Loucy (cell line): Measurements from ENCODE around the gene LAYN.

Experiments used
- H2AFZ ChIP-seq: fragments of 200-600 bp; sonication (generic); 2 replicates; pipeline ENCODE4 v1.6.0; 2016; ENCODE audit warnings: antibody characterized with exemption, mild to moderate bottlenecking, low read length, moderate library complexity
- H3F3A ChIP-seq: fragments of 200-600 bp; 2 replicates; pipeline ENCODE4 v1.6.0; 2016; ENCODE audit warnings: antibody characterized with exemption, low read depth, mild to moderate bottlenecking
- H3K27me3 ChIP-seq: fragments of 200-600 bp; sonication (generic); 2 replicates; pipeline ENCODE4 v1.6.1; 2014; ENCODE audit warnings: low read length, mild to moderate bottlenecking; ENCODE audit not compliant: insufficient read depth, poor library complexity, severe bottlenecking
- H3K36me3 ChIP-seq: fragments of 200-600 bp; sonication (generic); 2 replicates; pipeline ENCODE4 v1.6.1; 2016; ENCODE audit warnings: low read length; ENCODE audit not compliant: insufficient read depth
- H3K4me1 ChIP-seq: fragments of 200-600 bp; sonication (generic); 2 replicates; pipeline ENCODE4 v1.5.1; 2014; ENCODE audit warnings: low read length, mild to moderate bottlenecking; ENCODE audit not compliant: insufficient read depth, poor library complexity, severe bottlenecking
- H3K4me2 ChIP-seq: fragments of 200-600 bp; sonication (generic); 2 replicates; pipeline ENCODE4 v1.6.0; 2014; ENCODE audit warnings: antibody characterized with exemption, low read length, low read depth, mild to moderate bottlenecking; ENCODE audit not compliant: poor library complexity, severe bottlenecking
- H3K4me3 ChIP-seq: fragments of 200-600 bp; sonication (generic); 2 replicates; pipeline ENCODE4 v1.5.1; 2014; ENCODE audit warnings: low read length, mild to moderate bottlenecking, mixed read lengths; ENCODE audit not compliant: poor library complexity, severe bottlenecking
- H3K79me2 ChIP-seq: fragments of 200-600 bp; sonication (generic); 2 replicates; pipeline ENCODE4 v1.6.1; 2014; ENCODE audit warnings: low read length; ENCODE audit not compliant: insufficient read depth
- H3K9ac ChIP-seq: fragments of 200-600 bp; sonication (generic); 2 replicates; pipeline ENCODE4 v1.6.0; 2014; ENCODE audit warnings: mild to moderate bottlenecking, low read depth, low read length, moderate library complexity; ENCODE audit not compliant: poor library complexity, severe bottlenecking
- H3K9me2 ChIP-seq: fragments of 200-600 bp; sonication (generic); replicated peaks from 2 replicates; pipeline ENCODE4 v1.6.1; 2016; ENCODE audit warnings: low read depth, low read length, mixed read lengths
- H3K9me3 ChIP-seq: fragments of 200-600 bp; sonication (generic); 2 replicates; pipeline ENCODE4 v1.6.1; 2014; ENCODE audit warnings: mild to moderate bottlenecking, antibody characterized with exemption, low read length, low read depth; ENCODE audit not compliant: insufficient read depth
- H4K20me1 ChIP-seq: fragments of 200-600 bp; sonication (generic); 2 replicates; pipeline ENCODE4 v1.6.0; 2014; ENCODE audit warnings: antibody characterized with exemption, low read length, mild to moderate bottlenecking; ENCODE audit not compliant: insufficient read depth, poor library complexity, severe bottlenecking
- EZH2phosphoT487 ChIP-seq: fragments of 200-600 bp; IDR thresholded peaks from 2 replicates; pipeline ENCODE4 v1.6.1; 2018; ENCODE audit warnings: antibody characterized with exemption, mild to moderate bottlenecking, moderate library complexity, borderline replicate concordance
- TF ChIP-seq, protein P1 (sequence below): fragments of 200-600 bp; sonication (generic); conservative IDR thresholded peaks from 2 replicates; pipeline ENCODE4 v1.5.1; 2014; ENCODE audit warnings: mild to moderate bottlenecking, antibody characterized with exemption, low read length

LAYN gene

GRCh38 chr11:111531687-111532364 is 8.7 kb upstream of the LAYN start:
- Histone ChIP-seq H3K9ac (no peak overlapping the region), H2AFZ (peak overlapping the region; percentile 78), H3F3A (no peaks in the 10 kb centered on the region), H3K4me3 (no peak overlapping the region), H3K4me2 (peak overlapping the region; percentile 41), H3K9me2 (no peaks in the 10 kb centered on the region), H4K20me1 (no peaks in the 10 kb centered on the region), H3K9me3 (no peaks in the 10 kb centered on the region), H3K36me3 (no peaks in the 10 kb centered on the region), H3K27me3 (no peaks in the 10 kb centered on the region), H3K4me1 (peaks cover 21% of the 10 kb centered on the region), H3K79me2 (no peaks in the 10 kb centered on the region)
- TF ChIP-seq, protein P1, sequence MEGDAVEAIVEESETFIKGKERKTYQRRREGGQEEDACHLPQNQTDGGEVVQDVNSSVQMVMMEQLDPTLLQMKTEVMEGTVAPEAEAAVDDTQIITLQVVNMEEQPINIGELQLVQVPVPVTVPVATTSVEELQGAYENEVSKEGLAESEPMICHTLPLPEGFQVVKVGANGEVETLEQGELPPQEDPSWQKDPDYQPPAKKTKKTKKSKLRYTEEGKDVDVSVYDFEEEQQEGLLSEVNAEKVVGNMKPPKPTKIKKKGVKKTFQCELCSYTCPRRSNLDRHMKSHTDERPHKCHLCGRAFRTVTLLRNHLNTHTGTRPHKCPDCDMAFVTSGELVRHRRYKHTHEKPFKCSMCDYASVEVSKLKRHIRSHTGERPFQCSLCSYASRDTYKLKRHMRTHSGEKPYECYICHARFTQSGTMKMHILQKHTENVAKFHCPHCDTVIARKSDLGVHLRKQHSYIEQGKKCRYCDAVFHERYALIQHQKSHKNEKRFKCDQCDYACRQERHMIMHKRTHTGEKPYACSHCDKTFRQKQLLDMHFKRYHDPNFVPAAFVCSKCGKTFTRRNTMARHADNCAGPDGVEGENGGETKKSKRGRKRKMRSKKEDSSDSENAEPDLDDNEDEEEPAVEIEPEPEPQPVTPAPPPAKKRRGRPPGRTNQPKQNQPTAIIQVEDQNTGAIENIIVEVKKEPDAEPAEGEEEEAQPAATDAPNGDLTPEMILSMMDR: no peak
- TF ChIP-seq EZH2phosphoT487: no peak

GRCh38 chr11:111532365-111532709 is 8.2 kb upstream of the LAYN start:
- no peaks in the 10 kb centered on the region for H3K9me2 ChIP-seq
- no peaks in the 10 kb centered on the region for H3K9me3 ChIP-seq
- peaks cover 21% of the 10 kb centered on the region for H3K4me1 ChIP-seq
- no peaks in the 10 kb centered on the region for H3K79me2 ChIP-seq
- H3K4me3 ChIP-seq: no peak overlapping the region
- H3K4me2 ChIP-seq: peak overlapping the region; percentile 41
- no peaks in the 10 kb centered on the region for H3K36me3 ChIP-seq
- TF ChIP-seq, protein P1: no peak
- TF ChIP-seq EZH2phosphoT487: no peak
- H3K9ac ChIP-seq: no peak overlapping the region
- H4K20me1 ChIP-seq: no peaks in the 10 kb centered on the region
- H2AFZ ChIP-seq: peak overlapping the region; percentile 78
- H3F3A ChIP-seq: no peaks in the 10 kb centered on the region
- no peaks in the 10 kb centered on the region for H3K27me3 ChIP-seq

DNA sequence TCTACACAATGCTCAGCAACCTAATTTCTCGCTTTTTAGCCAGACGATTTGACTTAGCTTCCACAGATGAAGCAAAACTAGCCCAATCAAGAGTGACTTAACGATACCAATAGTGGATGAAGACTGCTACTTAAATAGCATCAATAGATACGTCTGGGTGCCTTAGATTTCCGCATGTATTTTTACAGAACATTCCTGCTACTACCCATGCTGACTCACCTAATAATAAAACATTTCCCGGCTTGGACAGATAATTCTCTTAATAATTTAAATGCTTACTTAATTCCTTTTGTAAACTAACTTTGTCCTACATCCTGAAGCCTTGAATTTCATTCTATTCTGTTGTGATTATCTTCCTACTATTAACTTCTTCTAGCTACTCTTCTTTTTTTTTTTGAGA is 5.2 kb upstream of the LAYN start:
- H3F3A ChIP-seq: no peaks in the 10 kb centered on the region

More for the DNA sequence above, 5.2 kb upstream of the LAYN start:
- Histone ChIP-seq H3K4me3 (no peak overlapping the region), H3K79me2 (no peaks in the 10 kb centered on the region), H3K9me2 (no peaks in the 10 kb centered on the region), H3K4me1 (peaks cover 19% of the 10 kb centered on the region), H3K4me2 (no peak overlapping the region), H4K20me1 (no peaks in the 10 kb centered on the region), H2AFZ (no peak overlapping the region), H3K36me3 (no peaks in the 10 kb centered on the region), H3K9ac (no peak overlapping the region), H3K9me3 (no peaks in the 10 kb centered on the region), H3K27me3 (no peaks in the 10 kb centered on the region)
- TF ChIP-seq, protein P1: no peak
- TF ChIP-seq EZH2phosphoT487: no peak
